Right atrium auricular region (tissue), 2 donors: ENCODE results near the gene NDUFS6. TPM values are rescaled to one million over a fixed set of nuclear protein-coding genes. Genes with fewer than 3 reads are reported as not detected.

ENCODE experiments used
- DNase-seq: peaks from one replicate; pipeline ENCODE4 v3.0.0-alpha.2; 2019; ENCODE audit warnings: low spot score
- H3K27ac ChIP-seq, 2 donors: fragments of 200-600 bp; sonication (generic); 1 replicate in 1 of 2; 2 replicates in 1 of 2; pipeline ENCODE4 v1.5.1; 2016 to 2019
- H3K27me3 ChIP-seq, 2 donors: fragments of 200-600 bp; sonication (generic); one replicate each; pipeline versions ENCODE4 v1.5.1 to v1.6.0; 2017 to 2019
- H3K36me3 ChIP-seq: fragments of 200-600 bp; sonication (generic); one replicate; pipeline ENCODE4 v1.5.1; 2016
- H3K4me1 ChIP-seq, 2 donors: fragments of 200-600 bp; sonication (generic); one replicate each; pipeline versions ENCODE4 v1.5.1 to v1.6.0; 2017 to 2019
- H3K4me3 ChIP-seq, 2 donors: fragments of 200-600 bp; sonication (generic); 1 replicate in 1 of 2; 2 replicates in 1 of 2; pipeline ENCODE4 v1.5.1; 2017 to 2019; ENCODE audit warnings: mild to moderate bottlenecking in 1 of 2, moderate library complexity in 1 of 2
- H3K9me3 ChIP-seq, 2 donors: fragments of 200-600 bp; sonication (generic); one replicate each; pipeline ENCODE4 v1.5.1; 2019
- total RNA-seq, 2 donors: library from RNA; depleted of rRNA; stranded (reverse); fragments of >200 nt; gene quantifications; one replicate each; pipeline ENCODE4 v1.1.0, GENCODE V29; 2016
- TF ChIP-seq, protein P1 (sequence below), 2 donors: fragments of 200-600 bp; sonication (generic); IDR thresholded peaks; one replicate each; pipeline ENCODE4 v1.5.1; 2019; ENCODE audit warnings: antibody characterized with exemption in 2 of 2

The NDUFS6 gene
- total RNA-seq, 2 donors from 2014 or later: 130 to 135 TPM

DNA sequence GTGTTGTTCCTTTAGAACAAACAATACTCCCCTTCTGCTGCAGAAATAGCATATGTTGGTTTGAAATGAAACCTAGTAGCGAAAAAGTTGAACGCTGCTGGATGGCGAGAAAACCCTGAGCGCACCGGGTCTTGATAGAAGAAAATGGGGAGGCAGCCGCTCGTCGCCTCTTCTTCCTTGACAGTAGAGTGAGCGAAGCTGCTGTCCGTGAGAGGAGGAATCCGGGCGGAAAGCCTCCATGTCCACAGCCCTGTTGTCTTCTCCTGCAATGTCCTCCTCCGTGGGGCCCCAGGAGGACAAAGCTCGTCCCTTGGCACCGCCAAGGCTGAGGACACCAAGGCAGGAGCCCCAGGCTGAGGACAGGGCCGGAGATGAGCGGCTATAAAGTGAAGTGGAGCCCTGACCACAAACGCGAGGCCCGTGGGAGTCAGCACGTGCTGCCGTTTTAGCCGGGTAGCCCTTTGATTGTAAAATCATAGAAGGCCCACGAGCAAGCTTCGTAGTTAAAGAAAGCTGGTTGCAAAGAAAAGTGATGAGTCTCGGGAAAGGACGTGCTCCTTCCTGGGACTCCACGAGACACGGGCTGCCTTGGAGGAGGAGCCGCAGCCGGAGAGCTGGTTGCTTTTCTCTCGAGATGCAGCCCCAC is 37.1 kb upstream of the NDUFS6 start:
- no peaks in the 10 kb centered on the region for H3K27me3 ChIP-seq
- H3K4me3 ChIP-seq: no peak overlapping the region
- H3K9me3 ChIP-seq: no peaks in the 10 kb centered on the region
- DNase-seq: no peak
- TF ChIP-seq, protein P1, sequence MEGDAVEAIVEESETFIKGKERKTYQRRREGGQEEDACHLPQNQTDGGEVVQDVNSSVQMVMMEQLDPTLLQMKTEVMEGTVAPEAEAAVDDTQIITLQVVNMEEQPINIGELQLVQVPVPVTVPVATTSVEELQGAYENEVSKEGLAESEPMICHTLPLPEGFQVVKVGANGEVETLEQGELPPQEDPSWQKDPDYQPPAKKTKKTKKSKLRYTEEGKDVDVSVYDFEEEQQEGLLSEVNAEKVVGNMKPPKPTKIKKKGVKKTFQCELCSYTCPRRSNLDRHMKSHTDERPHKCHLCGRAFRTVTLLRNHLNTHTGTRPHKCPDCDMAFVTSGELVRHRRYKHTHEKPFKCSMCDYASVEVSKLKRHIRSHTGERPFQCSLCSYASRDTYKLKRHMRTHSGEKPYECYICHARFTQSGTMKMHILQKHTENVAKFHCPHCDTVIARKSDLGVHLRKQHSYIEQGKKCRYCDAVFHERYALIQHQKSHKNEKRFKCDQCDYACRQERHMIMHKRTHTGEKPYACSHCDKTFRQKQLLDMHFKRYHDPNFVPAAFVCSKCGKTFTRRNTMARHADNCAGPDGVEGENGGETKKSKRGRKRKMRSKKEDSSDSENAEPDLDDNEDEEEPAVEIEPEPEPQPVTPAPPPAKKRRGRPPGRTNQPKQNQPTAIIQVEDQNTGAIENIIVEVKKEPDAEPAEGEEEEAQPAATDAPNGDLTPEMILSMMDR (IDR thresholded peaks at IDR 0.05): peak in 1 of 2 donors; percentile 4
- H3K4me1 ChIP-seq: no peaks in the 10 kb centered on the region
- H3K27ac ChIP-seq: no peak overlapping the region
- no peaks in the 10 kb centered on the region for H3K36me3 ChIP-seq

DNA sequence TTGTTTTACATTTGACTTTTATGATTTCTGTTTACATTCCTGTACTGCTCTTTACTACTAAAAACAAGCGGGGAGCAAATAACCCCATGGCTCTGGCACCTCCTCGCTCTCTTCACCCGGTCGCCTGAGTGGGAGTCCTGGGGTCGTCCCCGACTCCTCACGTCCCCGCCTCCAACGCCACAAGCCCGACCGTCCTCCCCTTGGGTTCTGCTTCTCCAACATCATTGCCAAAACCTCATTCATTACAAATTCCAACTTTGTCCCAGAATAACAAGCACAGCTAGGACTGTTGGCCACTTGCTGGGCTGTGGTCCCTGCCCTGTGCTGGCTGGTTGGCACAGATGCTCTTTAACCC is 36.6 kb upstream of the NDUFS6 start:
- H3K27me3 ChIP-seq: no peaks in the 10 kb centered on the region
- DNase-seq: no peak
- H3K36me3 ChIP-seq: no peaks in the 10 kb centered on the region
- TF ChIP-seq, protein P1 (IDR thresholded peaks at IDR 0.05): no peak
- no peak overlapping the region for H3K4me3 ChIP-seq
- H3K9me3 ChIP-seq: no peaks in the 10 kb centered on the region
- no peak overlapping the region for H3K27ac ChIP-seq
- no peaks in the 10 kb centered on the region for H3K4me1 ChIP-seq

DNA sequence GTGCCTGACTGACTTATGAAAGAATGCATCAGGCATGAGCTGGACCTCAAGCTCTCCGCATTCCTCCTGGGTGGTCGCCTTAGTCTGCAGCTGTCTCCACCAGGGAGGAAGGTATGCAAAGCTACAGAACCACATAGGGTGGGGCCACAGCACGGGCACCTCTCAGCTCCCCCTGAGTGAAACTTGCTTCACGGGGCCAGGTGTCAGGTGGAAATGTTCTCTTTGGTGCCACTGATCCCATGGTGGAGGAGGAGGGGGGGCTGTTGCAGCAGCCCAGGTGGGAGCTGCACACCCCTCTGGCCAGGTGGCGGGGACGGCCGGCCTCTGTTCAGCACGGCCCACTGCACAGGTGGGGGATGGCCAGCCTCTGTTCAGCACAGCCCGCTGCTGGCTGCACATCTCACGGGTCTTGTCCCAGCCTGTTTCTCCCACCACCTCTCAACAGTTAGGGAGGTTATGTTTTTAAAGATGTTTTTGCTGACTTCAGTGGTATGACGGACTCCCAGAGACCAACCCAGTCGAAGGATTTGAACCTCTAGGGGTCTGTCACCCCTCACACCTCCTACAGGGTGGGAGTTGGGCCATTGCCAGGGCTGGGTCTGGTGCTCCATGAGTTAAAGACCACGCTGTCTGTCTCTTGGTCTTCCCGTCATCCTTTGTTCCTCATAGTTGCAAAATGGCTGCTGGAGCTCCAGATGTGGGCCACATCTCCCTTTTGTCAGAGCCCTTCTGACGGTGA is 35.9 kb upstream of the NDUFS6 start:
- Histone ChIP-seq H3K36me3 (no peaks in the 10 kb centered on the region), H3K4me3 (no peak overlapping the region), H3K27ac (no peak overlapping the region), H3K9me3 (no peaks in the 10 kb centered on the region), H3K4me1 (no peaks in the 10 kb centered on the region), H3K27me3 (no peaks in the 10 kb centered on the region)
- TF ChIP-seq, protein P1 (IDR thresholded peaks at IDR 0.05): no peak
- no peak for DNase-seq

DNA sequence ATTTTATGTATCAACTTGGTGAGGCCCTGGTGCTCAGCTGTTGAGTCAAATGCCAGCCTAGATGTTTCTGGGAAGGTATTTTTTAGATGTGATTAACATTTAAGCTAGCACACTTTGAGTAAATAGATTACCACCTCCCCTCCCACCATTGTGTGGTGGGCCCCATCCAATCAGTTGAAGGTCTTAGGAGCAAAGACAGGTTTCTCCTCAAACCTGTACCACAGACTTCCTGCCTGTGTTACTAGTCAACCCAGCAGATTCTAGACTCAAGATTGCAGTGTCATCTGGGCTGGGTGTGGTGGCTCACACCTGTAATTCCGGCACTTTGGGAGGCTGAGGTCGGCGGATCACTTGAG is 35.3 kb upstream of the NDUFS6 start:
- TF ChIP-seq, protein P1 (IDR thresholded peaks at IDR 0.05): no peak
- H3K36me3 ChIP-seq: no peaks in the 10 kb centered on the region
- H3K27ac ChIP-seq: no peak overlapping the region
- H3K4me3 ChIP-seq: no peak overlapping the region
- H3K9me3 ChIP-seq: no peaks in the 10 kb centered on the region
- no peaks in the 10 kb centered on the region for H3K4me1 ChIP-seq
- H3K27me3 ChIP-seq: no peaks in the 10 kb centered on the region
- DNase-seq: no peak

DNA sequence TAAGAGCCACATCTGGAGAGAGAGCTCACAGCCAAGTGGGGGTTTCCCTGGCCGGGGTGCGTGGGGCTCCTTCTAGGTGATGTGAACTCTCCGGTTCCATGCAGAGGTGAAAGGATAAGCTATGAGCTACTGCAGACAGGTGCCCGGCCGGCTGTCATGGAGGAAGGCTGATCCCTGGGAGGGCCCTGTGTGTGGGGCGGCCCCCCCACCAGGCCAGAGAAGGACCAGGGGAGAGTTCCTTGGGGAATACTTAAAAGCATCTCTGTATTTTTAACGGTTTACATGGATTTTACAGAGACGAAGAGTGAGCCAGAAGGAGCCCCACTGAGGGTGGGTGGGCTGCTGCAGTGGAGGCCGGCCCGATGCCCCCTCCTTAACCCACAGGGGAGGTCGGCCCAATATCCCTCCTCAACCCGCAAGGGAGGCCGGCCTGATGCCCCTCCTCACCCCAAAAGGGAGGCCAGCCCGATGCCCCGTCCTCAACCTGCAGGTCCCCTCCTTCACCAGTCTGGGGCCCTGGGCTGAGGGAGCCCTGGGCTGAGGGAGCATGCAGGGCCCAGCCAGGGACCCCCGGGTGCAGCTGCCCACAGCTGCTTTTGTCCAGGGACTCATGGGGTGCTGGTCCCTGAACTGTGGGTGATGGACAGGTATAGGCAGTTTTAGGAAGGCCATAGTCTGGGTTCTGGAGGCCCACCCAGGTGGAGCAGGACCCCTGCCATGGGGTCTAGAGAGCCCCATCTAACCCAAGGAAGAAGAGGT is 33.5 kb upstream of the NDUFS6 start:
- Histone ChIP-seq H3K4me3 (no peak overlapping the region), H3K27me3 (no peaks in the 10 kb centered on the region), H3K36me3 (no peaks in the 10 kb centered on the region), H3K4me1 (no peaks in the 10 kb centered on the region), H3K27ac (no peak overlapping the region), H3K9me3 (no peaks in the 10 kb centered on the region)
- no peak for DNase-seq
- TF ChIP-seq, protein P1 (IDR thresholded peaks at IDR 0.05): no peak
